DOHH2 (cell line): ENCODE results near the gene ASB5.
A peak's percentile ranks its signal among the peaks of the same experiment; 100 is the strongest.

Source experiments
- H3F3A ChIP-seq: fragments of 200-600 bp; sonication (generic), shearing (Covaris generic); 2 replicates; pipeline ENCODE4 v1.6.0; 2016; ENCODE audit warnings: antibody characterized with exemption, mild to moderate bottlenecking; ENCODE audit not compliant: control insufficient read depth, insufficient read depth
- H3K27ac ChIP-seq: fragments of 200-600 bp; sonication (generic); 2 replicates; pipeline ENCODE4 v1.5.1; 2014; ENCODE audit warnings: low read depth, mild to moderate bottlenecking, low read length, moderate library complexity
- H3K27me3 ChIP-seq: fragments of 200-600 bp; sonication (generic); 2 replicates; pipeline ENCODE4 v1.6.1; 2014; ENCODE audit warnings: mild to moderate bottlenecking, low read length, mixed read lengths; ENCODE audit not compliant: control insufficient read depth
- H3K36me3 ChIP-seq: fragments of 200-600 bp; sonication (generic); 2 replicates; pipeline ENCODE4 v1.6.1; 2014; ENCODE audit warnings: mild to moderate bottlenecking, low read length, moderate library complexity, mixed read lengths; ENCODE audit not compliant: control insufficient read depth
- H3K4me1 ChIP-seq: fragments of 200-600 bp; sonication (generic); 2 replicates; pipeline ENCODE4 v1.6.1; 2014; ENCODE audit warnings: mild to moderate bottlenecking, low read length, mixed read lengths; ENCODE audit not compliant: control insufficient read depth
- H3K4me2 ChIP-seq: fragments of 200-600 bp; sonication (generic); 2 replicates; pipeline ENCODE4 v1.6.0; 2014; ENCODE audit warnings: mild to moderate bottlenecking, low read length, moderate library complexity
- H3K4me3 ChIP-seq: fragments of 200-600 bp; sonication (generic); 2 replicates; pipeline ENCODE4 v1.5.1; 2014; ENCODE audit warnings: mild to moderate bottlenecking, low read length, mixed read lengths
- H3K79me2 ChIP-seq: fragments of 200-600 bp; sonication (generic); 2 replicates; pipeline ENCODE4 v1.6.1; 2014; ENCODE audit warnings: mild to moderate bottlenecking, low read length, mixed read lengths; ENCODE audit not compliant: control insufficient read depth
- H3K9me2 ChIP-seq: fragments of 200-600 bp; sonication (generic); replicated peaks from 2 replicates; pipeline ENCODE4 v1.6.1; 2014; ENCODE audit warnings: mild to moderate bottlenecking, low read length, mixed read lengths; ENCODE audit not compliant: control insufficient read depth
- H3K9me3 ChIP-seq: fragments of 200-600 bp; sonication (generic); 2 replicates; pipeline ENCODE4 v1.6.1; 2014; ENCODE audit warnings: antibody characterized with exemption, low read length, mixed read lengths; ENCODE audit not compliant: control insufficient read depth, insufficient read depth
- H4K20me1 ChIP-seq: fragments of 200-600 bp; sonication (generic); 2 replicates; pipeline ENCODE4 v1.6.0; 2014; ENCODE audit warnings: low read depth, mild to moderate bottlenecking, antibody characterized with exemption, low read length, moderate library complexity; ENCODE audit not compliant: control insufficient read depth, insufficient read depth
- EZH2phosphoT487 ChIP-seq: fragments of 200-600 bp; sonication (generic); IDR thresholded peaks from 2 replicates; pipeline ENCODE4 v1.6.1; 2017; ENCODE audit warnings: borderline replicate concordance, mild to moderate bottlenecking, antibody characterized with exemption, low read length, moderate library complexity, mixed read lengths
- TF ChIP-seq, protein P1 (sequence below): fragments of 200-600 bp; sonication (generic); IDR thresholded peaks from one replicate; pipeline ENCODE4 v1.5.1; 2014; ENCODE audit warnings: antibody characterized with exemption, mild to moderate bottlenecking, low read depth, low read length; ENCODE audit not compliant: poor library complexity, severe bottlenecking

Gene ASB5

DNA sequence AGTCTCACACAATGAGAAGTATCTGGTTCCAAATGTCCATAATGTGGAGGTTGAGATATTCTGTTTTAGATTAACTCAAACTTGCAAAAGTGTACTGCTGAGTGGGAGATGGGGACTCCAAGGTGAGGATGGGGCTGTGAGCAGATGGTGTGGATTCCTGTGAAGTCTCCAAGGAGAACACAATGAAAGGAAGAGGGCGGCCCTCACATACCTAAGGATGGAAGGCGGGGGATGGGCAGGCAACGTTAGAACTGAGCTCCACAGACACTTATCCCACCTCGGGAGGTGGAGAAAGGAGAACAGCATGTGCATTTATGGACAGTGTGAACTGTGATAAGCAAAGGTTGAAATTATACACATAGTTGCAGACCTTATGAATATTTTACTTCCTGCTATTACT, 63.7 kb downstream of the ASB5 start:
- H3K4me1 ChIP-seq = peaks cover 14% of the 10 kb centered on the region

DNA sequence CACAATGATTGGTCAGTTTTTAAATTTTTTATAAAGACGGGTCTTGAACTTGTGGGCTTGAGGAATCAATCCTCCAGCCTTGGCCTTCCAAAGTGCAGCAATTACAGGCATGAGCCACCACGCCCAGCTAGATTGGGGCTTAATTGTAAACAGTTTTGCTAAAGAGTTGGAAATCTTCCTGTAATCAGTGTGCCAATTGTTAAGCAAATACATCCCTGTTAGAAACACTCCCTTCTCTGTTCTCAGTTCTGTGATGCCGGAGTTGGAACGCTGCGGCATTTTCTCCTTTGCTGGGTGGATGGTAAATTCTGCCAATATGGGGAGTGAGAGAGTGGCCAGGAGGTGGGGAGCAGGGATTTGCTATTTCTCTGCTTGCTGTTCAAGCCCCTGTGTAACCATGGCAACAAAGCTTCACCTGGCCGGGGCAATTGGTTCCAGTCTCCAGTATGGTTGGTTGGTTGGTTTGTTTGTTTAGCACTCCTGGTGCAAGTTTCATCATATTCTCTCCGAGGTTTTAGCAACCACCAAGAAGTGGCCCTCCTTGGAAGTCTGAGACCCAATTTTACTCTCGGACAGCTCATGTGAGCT, 70.6 kb downstream of the ASB5 start:
- Histone ChIP-seq H3K4me1 (peaks cover 13% of the 10 kb centered on the region), H3K27ac (no peak overlapping the region), H3K4me2 (no peak overlapping the region), H3K36me3 (no peaks in the 10 kb centered on the region; the same call in 1 of the 2 replicates), H3K4me3 (no peak overlapping the region), H3K9me3 (no peaks in the 10 kb centered on the region), H3K9me2 (no peaks in the 10 kb centered on the region), H3K79me2 (no peaks in the 10 kb centered on the region), H3F3A (no peaks in the 10 kb centered on the region), H4K20me1 (no peaks in the 10 kb centered on the region), H3K27me3 (no peaks in the 10 kb centered on the region)
- TF ChIP-seq, protein P1, sequence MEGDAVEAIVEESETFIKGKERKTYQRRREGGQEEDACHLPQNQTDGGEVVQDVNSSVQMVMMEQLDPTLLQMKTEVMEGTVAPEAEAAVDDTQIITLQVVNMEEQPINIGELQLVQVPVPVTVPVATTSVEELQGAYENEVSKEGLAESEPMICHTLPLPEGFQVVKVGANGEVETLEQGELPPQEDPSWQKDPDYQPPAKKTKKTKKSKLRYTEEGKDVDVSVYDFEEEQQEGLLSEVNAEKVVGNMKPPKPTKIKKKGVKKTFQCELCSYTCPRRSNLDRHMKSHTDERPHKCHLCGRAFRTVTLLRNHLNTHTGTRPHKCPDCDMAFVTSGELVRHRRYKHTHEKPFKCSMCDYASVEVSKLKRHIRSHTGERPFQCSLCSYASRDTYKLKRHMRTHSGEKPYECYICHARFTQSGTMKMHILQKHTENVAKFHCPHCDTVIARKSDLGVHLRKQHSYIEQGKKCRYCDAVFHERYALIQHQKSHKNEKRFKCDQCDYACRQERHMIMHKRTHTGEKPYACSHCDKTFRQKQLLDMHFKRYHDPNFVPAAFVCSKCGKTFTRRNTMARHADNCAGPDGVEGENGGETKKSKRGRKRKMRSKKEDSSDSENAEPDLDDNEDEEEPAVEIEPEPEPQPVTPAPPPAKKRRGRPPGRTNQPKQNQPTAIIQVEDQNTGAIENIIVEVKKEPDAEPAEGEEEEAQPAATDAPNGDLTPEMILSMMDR = no peak

More for the DNA sequence above, 63.7 kb downstream of the ASB5 start:
- Histone ChIP-seq H3K4me2 (no peak overlapping the region), H3K4me3 (no peak overlapping the region), H3K27me3 (no peaks in the 10 kb centered on the region), H3K27ac (no peak overlapping the region), H3F3A (no peaks in the 10 kb centered on the region), H4K20me1 (no peaks in the 10 kb centered on the region), H3K9me2 (no peaks in the 10 kb centered on the region), H3K79me2 (no peaks in the 10 kb centered on the region), H3K36me3 (no peaks in the 10 kb centered on the region), H3K9me3 (no peaks in the 10 kb centered on the region)
- TF ChIP-seq EZH2phosphoT487 = no peak

DNA sequence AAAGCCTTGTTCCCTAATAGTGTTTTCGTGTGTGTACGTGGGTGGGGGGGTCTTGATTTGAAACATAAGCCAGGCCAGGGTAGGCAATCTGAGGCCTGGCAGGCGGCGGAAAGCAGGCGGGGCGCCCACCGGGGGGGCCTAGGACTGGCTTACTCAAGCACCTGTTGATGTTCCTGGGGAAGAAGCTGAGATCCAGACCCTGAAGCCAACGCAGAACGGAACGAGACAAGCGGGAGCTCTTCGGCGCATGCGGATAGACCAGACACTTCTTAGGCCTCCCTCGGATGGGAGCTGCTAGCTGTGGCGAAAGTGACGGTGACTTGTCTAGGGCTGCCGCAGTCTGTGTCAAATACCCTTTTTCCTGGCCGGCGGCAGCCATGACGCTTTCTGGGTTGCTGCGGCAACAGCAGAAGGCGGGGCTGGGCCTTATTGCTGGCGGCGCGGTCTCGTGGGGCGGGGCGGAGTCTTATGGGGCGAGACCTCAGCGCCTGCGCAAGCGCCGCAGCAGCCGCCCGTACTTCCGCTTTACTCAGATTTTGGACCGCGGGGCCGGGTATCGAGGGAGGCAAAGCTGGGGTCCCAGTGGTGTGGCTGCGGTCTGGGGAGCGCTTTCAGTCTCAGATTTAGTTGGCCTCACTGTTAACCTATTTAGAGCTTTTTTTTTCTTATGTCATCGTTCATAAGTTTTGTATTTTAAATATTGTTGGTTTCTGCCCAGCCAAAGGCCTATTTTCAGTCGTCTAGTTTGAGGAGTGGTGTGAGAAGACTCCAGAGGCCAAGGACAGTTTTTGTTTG, 73.6 kb downstream of the ASB5 start, which contains the start of gene SPATA4:
SPATA4 (minus strand) TSS at position 402 of the 795 bp plus-strand sequence; CDS start at position 379, 23 bp downstream.
- Histone ChIP-seq H3K9me3 (no peaks in the 10 kb centered on the region), H3K27ac (peak within 1 kb of the TSS; percentile 43), H3K9me2 (no peaks in the 10 kb centered on the region), H3K4me3 (peak within 1 kb of the TSS; percentile 84), H3K27me3 (no peaks in the 10 kb centered on the region), H3K4me1 (peaks cover 15% of the 10 kb centered on the region), H4K20me1 (no peaks in the 10 kb centered on the region), H3K36me3 (no peaks in the 10 kb centered on the region; the same call in 1 of the 2 replicates), H3F3A (no peaks in the 10 kb centered on the region), H3K79me2 (no peaks in the 10 kb centered on the region), H3K4me2 (peak within 1 kb of the TSS; percentile 89)
- TF ChIP-seq, protein P1 = no peak

DNA sequence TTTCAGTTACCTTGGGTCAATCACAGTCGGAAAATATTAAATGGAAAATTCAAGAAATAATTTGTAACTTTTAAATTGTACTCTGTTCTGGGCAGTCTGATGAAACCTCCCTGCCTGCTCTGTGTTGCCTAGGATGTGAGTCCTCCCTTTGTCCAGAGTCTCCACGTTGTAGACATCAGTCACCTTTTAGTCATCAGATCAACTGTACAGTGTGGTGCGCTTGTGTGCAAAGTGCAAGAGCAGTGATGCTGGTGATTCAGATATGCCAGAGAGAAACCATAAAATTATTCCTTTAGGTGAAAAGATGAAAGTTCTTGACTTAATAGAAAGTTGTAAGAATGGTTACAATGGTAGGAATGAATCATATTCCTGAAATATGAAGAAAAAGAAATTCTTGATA, 75.1 kb downstream of the ASB5 start:
- Histone ChIP-seq H3F3A (no peaks in the 10 kb centered on the region), H3K9me2 (no peaks in the 10 kb centered on the region), H3K79me2 (no peaks in the 10 kb centered on the region), H3K27me3 (no peaks in the 10 kb centered on the region), H3K4me3 (no peak overlapping the region), H3K36me3 (no peaks in the 10 kb centered on the region; the same call in 1 of the 2 replicates), H3K4me2 (no peak overlapping the region), H3K9me3 (no peaks in the 10 kb centered on the region), H3K4me1 (peaks cover 18% of the 10 kb centered on the region), H3K27ac (no peak overlapping the region), H4K20me1 (no peaks in the 10 kb centered on the region)
- TF ChIP-seq, protein P1 = no peak
- TF ChIP-seq EZH2phosphoT487 = no peak
